CD4-positive, alpha-beta T cell treated with Interleukin-10 for 1 hour (primary cell): Measurements from ENCODE around the gene KCNE2.
A peak's percentile ranks its signal among the peaks of the same experiment; 100 is the strongest.
"Not testable (repeated sequence)": the region's sequence is repeated elsewhere in the genome, so short reads cannot be mapped to it uniquely, and the experiment has no call there.

Experiments used
- DNase-seq: peaks from one replicate; pipeline ENCODE4 v3.0.0-alpha.2; 2020

KCNE2 gene

GRCh38 chr21:34354836-34355235 lies 9.0 kb upstream of the KCNE2 start:
- no peak for DNase-seq

- no peak for DNase-seq
Measured at GRCh38 chr21:34355570-34355969, 8.2 kb upstream of the KCNE2 start.

DNA sequence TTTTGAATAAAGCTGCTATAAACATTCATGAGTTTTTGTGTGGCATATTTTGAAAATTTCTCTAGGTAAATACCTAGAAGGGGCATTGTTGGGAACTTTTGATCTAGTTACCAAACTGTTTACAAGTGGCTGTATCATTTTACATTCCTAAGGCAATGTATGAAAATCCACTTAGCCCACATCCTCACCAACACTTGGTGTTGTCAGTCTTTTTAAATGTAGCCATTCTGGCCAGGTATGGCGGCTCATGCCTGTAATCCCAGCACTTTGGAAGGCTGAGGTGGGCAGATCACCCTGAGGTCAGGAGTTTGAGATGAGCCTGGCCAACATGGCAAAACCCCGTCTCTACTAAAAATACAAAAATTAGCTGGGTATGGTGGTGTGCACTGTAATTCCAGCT lies 5.9 kb upstream of the KCNE2 start:
- no peak for DNase-seq

DNA sequence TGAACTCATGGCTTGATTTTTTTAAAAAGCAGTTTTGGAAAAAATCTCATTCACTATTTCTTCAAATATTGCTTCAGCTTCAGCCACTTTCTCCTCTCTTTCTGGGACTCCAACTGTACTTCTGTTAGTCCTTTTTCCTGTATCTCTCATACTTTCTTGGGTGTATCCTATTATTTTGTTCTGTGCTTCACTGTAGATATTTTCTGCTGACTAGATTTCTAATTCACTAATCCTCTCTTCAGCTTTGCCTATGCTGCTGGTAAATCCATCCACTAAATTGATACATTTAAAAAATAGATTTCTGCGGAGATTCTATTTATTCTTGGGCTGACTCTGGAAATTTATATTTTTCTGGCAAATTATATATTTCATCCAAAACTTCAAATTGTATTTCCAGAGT lies 4.9 kb upstream of the KCNE2 start:
- no peak for DNase-seq

GRCh38 chr21:34360488-34361241 lies 3.1 kb upstream of the KCNE2 start:
- DNase-seq = no peak

GRCh38 chr21:34362136-34362444 lies 1.7 kb upstream of the KCNE2 start:
- no peak for DNase-seq

GRCh38 chr21:34362670-34363069 lies 1.1 kb upstream of the KCNE2 start:
- DNase-seq = no peak

GRCh38 chr21:34364921-34365320 lies 1.1 kb downstream of the KCNE2 start:
- no peak for DNase-seq

DNA sequence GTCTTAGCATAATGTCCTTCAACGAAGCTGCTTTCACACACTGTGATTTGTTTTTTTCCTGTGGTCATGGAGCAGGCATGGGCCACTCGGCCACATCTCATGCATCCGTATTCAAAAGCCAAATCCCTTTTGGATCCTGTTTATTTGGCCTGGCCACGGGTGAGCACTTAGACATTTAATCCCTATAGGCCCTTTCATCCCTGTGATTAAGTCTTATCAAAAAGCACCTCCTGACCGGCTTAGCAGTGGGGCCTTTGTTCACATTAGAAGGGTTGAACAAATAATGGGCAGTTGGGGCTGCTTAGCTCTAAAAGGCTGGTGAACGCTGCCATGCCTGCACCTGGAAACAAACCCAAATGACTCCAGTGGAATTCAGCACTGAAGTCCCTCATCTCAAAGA lies 2.0 kb downstream of the KCNE2 start:
- DNase-seq = no peak

DNA sequence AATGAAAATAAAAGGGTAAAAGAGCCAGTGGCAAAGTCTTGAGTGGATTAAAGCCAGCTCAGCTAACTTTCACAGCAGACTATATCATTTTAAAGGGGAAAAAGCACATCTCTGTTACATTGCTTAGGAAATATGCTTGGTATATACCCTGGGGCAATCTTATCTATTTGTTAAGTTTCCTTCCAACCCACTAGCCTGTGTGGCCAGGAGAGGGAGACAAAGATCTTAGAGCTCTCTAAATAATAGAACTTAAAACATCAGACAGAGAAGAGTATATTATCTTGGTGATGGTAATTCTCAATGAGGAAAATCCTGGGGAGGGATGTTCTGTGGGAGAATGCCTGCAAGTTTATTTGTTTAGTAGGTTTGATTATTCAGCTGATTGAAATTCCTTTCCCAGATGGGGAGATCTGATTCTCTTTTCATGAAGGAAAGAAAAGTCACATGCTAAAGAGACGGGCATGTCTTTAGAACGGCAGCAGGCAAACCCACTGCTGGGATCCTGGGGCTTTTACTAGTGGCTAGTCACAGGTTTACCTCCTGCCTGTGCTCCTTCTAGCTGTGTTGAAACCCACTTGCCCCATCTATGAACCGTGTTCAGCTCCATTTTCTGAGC lies 3.6 kb downstream of the KCNE2 start:
- peak; percentile 58 for DNase-seq

- no peak for DNase-seq
Measured at GRCh38 chr21:34369741-34370140, 5.9 kb downstream of the KCNE2 start.

DNA sequence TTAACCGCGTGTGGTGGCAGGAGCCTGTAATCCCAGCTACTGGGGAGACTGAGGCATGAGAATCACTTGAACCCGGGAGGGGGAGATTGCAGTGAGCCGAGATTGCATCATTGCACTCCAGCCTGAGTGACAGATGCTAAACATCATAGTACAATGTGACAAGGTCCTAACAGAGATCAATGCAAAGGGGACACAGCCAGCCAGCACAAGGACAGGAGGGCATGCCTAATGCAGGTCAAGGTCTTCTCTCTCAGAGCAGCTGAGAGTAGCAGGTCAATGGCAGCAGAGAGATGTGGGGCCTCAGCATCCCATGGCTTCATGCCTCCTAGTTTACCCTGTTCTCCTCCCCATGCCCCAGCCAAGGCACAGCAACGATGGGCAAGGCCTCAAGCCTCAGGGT lies 8.5 kb downstream of the KCNE2 start:
- DNase-seq = no peak

GRCh38 chr21:34374462-34374861 lies 10.7 kb downstream of the KCNE2 start:
- not testable (repeated sequence) for DNase-seq

DNA sequence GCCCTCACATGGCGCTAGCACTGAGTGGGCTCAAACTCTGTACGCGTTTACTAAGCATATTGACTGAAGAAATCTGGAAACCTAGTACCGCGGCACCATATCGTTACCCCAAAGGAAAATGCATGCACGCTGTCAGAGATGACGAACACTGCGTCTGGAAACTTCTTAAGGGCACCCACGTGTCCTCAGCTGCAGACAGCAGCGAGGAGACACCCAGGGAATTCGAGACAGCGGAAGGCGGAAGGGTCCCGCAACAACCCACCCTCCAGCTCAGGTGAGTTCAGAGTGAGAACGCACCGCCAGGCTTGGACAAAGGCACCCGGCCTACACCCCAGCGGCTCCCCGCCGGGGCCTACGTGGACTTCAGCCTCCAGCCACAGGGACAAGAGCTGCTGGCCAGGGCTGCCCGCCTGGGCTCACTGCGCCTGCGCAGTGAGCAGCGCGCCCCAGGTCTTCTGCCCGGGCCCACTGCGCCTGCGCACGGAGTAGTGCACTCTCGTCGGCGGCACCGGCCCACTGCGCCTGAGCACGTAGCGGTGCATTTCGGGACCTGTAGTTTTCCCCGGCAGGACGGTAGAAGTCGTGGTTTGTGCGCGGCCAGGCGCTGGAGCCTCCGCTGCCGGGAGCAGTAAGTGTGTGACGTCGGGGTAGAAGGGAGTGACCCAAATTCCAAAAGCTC lies 11.3 kb downstream of the KCNE2 start, which contains the start of gene SMIM11:
SMIM11 (plus strand) TSS at position 568 of the 679 bp plus-strand sequence. CDS start 3,998 bp downstream, outside the sequence.
- not testable (repeated sequence) for DNase-seq

- not testable (repeated sequence) for DNase-seq
Measured at GRCh38 chr21:34375619-34375972, 11.8 kb downstream of the KCNE2 start.

DNA sequence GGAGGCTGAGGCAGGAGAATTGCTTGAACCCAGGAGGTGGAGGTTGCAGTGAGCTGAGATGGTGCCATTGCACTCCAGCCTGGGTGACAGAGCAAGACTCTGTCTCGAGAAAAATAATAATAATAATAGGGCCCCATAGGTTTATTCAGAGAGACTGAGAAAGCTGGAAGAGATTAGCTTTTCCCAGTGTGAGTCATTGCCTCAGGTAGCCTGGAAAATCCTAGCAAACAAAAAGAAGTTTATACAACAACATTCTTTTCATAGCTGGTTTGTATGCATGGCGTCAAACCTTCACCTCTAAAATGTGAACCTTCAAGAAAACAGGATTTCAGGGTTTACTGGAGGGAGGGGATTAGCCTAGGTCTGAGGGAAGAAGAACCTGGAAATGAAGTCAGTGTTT lies 19.3 kb downstream of the KCNE2 start:
- DNase-seq = not testable (repeated sequence)

DNA sequence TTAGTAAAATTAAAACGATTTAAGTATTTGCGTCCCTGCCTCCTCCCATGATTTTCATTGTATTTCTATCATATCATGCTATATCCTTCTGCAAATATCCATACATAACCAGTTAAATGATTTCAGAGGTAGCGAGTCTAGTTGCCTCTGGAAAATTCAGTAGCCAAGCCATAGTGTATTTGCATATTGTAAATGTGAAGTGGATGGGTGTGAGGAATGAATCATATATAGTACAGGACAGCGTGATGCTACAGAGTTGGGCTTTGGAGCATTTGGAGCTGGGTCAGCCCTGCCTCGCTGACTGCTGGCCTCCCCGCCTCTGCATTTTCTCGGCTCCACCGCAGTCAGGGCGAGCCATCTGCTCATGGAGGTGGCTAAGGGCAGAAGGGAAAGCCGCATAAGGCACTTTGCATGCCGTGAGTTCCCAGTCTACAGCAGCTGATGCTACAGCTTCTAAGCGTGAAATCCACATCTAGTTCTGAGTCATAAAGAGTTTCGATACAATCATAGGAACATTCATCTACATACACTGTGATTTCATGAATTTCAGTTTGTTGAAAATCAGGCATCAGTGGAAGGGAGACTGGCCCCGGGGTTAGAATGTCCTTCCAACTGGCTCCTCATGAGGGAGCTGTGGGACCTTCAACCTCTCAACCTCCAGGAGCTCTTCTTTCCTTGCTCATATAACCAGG lies 20.1 kb downstream of the KCNE2 start:
- DNase-seq = not testable (repeated sequence)

DNA sequence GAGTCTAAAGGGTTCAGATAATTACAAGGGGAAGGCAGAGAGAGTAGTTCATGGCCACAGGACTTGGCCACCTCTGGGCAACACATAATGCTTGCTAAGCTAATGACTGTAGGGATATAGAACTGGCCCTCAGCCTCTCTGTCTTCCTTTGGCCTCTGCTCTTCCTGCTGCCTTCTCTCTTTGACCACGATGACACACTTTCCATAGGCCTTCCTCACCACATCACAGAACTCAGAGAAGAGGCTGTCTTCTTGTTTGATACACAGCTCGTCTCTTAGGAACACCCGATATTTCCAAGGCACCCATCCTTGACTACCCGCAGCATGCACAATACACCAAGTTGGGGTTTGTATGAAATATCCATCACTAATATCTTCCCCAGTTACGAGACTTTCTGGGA lies 36.7 kb downstream of the KCNE2 start:
- DNase-seq = not testable (repeated sequence)

- not testable (repeated sequence) for DNase-seq
Measured at GRCh38 chr21:34404742-34405141, 40.9 kb downstream of the KCNE2 start.

DNA sequence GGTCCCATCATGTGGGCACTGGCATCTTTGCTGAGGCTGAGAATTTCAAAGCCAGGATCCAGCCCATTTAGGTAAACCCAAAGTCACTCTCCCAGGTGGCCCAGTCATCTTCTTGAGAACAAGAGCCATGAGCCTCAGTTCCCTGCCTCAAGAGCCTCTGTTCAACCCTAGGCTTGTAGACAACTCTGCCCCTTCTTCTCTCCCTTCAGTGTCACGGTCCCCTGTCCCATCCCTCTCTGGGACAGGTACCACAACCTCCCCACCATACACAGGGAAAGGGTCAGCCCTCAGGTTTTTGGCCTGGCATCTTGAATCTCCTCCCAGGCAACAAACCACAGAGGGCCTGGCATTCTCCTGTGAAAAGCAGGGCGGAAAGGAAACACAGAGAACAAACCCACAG lies 41.9 kb downstream of the KCNE2 start:
- DNase-seq = not testable (repeated sequence)

DNA sequence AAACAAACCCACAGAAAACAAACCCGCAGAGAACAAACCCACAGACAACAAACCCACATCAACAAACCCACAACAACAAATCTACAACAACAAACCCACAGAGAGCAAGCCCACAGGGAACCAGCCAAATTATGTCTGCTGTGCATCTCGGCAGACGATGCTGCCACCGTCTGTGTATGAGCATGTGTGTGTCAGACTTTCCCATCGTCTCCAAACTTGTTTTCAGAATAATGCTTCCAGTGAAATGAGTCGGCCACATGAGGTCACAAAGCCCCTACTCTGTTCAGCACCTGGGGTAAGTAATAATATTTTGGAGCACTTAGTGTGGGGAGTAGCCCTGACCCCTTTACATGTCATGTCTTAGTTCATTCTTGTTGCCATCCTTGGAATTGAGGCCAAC lies 42.3 kb downstream of the KCNE2 start:
- not testable (repeated sequence) for DNase-seq

DNA sequence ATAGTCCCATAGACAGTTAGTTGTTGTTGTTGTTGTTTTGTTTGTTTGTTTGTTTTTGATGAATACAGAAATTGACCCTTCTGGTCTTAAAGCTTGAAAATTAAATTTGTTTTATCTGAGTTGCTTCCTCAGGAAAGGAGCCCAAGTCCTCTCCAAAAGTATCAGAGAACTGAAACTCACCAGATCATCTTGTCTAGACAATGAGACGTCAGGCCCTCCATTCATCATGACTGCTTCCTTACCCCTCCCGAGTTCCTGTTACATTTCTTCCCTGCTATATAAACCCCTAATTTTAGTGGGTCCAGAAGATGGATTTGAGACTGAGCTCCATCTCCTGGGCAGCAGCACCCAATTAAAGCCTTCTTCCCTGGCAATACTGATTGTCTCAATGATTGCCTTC lies 42.9 kb downstream of the KCNE2 start:
- not testable (repeated sequence) for DNase-seq

DNA sequence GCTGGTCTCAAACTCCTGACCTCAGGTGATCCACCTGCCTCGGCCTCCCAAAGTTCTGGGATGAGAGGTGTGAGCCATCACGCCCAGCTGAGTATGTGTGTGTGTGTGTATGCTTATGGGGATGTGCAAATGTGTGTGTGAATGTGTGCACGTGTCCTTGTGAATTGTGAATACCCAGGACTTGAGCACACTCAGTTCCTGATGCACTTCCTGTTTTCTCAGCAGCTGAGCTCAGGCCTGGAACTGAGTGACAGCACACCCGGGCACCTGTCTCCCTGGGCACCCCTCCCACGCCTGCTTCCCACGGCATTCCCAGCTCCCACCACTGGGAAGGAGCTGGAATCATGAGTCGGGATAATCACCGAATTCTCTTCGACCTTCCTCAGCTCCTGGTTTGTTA lies 43.5 kb downstream of the KCNE2 start:
- not testable (repeated sequence) for DNase-seq
